Lung (tissue), 12 donors: ENCODE data around the gene IL7R. TPM values are rescaled to one million over a fixed set of nuclear protein-coding genes. Genes with fewer than 3 reads are reported as not detected.

Experiments
- ATAC-seq: fragments of 200-7000 bp; cut with Tn5 transposase; one replicate; pipeline ENCODE4 v1.9.1; 2020; ENCODE audit warnings: moderate number of reproducible peaks; ENCODE audit not compliant: insufficient read depth, low FRiP score
- DNase-seq, 3 donors: peaks; one replicate each; pipeline ENCODE4 v3.0.0-alpha.2; 2013 to 2017
- H3K27ac ChIP-seq, 2 donors: one replicate each; pipeline ENCODE4 v1.5.1; 2013; ENCODE audit warnings: mild to moderate bottlenecking in 2 of 2, moderate library complexity in 2 of 2, control low read depth in 1 of 2, inconsistent platforms in 1 of 2, low read depth in 1 of 2, low read length in 1 of 2
- H3K27me3 ChIP-seq, 3 donors: one replicate each; pipeline ENCODE4 v1.5.1; 2013; ENCODE audit warnings: low read length in 2 of 3; ENCODE audit not compliant: control insufficient read depth in 3 of 3, insufficient read depth in 3 of 3
- H3K36me3 ChIP-seq, 4 donors: one replicate each; pipeline ENCODE4 v1.5.1; 2013; ENCODE audit warnings: low read length in 4 of 4, mild to moderate bottlenecking in 1 of 4, moderate library complexity in 1 of 4; ENCODE audit not compliant: control insufficient read depth in 4 of 4, insufficient read depth in 4 of 4
- H3K4me1 ChIP-seq, 5 donors: one replicate each; pipeline ENCODE4 v1.5.1; 2013; ENCODE audit warnings: low read length in 5 of 5, mild to moderate bottlenecking in 2 of 5, moderate library complexity in 1 of 5; ENCODE audit not compliant: control insufficient read depth in 5 of 5, insufficient read depth in 5 of 5
- H3K4me3 ChIP-seq: one replicate; pipeline ENCODE4 v1.5.1; 2013; ENCODE audit warnings: mild to moderate bottlenecking, control low read depth, moderate library complexity
- H3K9ac ChIP-seq, 2 donors: one replicate each; pipeline ENCODE4 v1.5.1; 2013; ENCODE audit warnings: low read length in 2 of 2, control low read depth in 1 of 2; ENCODE audit not compliant: insufficient read depth in 1 of 2
- H3K9me3 ChIP-seq, 4 donors: one replicate each; pipeline ENCODE4 v1.5.1; 2013; ENCODE audit warnings: low read length in 3 of 4, mild to moderate bottlenecking in 1 of 4, moderate library complexity in 1 of 4; ENCODE audit not compliant: control insufficient read depth in 4 of 4, insufficient read depth in 3 of 4
- CTCF ChIP-seq: IDR thresholded peaks from 2 replicates; pipeline ENCODE4 v1.5.1; 2012; ENCODE audit warnings: mild to moderate bottlenecking; ENCODE audit errors: control extremely low read depth, extremely low read depth
- WGBS, 2 donors: extraction: QIAGEN DNeasy Blood & Tissue Kit; methylation state at CpG; one replicate each; pipeline ENCODE4 v1.1.7; 2013; 5-methylcytosine and 5-hydroxymethylcytosine counted together
- polyA plus RNA-seq, 2 donors: library from polyadenylated mRNA; stranded (reverse); fragments of 200-250 nt; gene quantifications; one replicate each; pipeline ENCODE4 v1.2.1, GENCODE V29; 2013
- total RNA-seq, 2 donors: library from RNA; depleted of rRNA in 1 of 2; stranded (reverse); fragments of >200 nt in 1 of 2; gene quantifications; one replicate each; pipeline ENCODE4 v1.2.1, GENCODE V29; 2014 to 2021
- donor health status: control.
- donor health status: control.
- donor health status: Bipolar disorder and iron deficiency.
- donor health status: healthy.
- donor health status: DM: yes; HTN: yes; CAD: no.

The IL7R gene
- total and polyA plus RNA-seq, 4 donors, result 10.9 to 120 (median 67.7) TPM

- Histone ChIP-seq H3K36me3 (no peaks in the 10 kb centered on the region), H3K27ac (no peak overlapping the region), H3K4me1 (no peaks in the 10 kb centered on the region), H3K4me3 (no peak overlapping the region), H3K9ac (no peak overlapping the region), H3K9me3 (no peaks in the 10 kb centered on the region), H3K27me3 (peaks cover 0 to 4% (median 3%) of the 10 kb centered on the region in 3 donors)
- WGBS, 2 donors, result 56 to 78% methylated on average over 4 of the region's 4 CpGs
- TF ChIP-seq CTCF, result no peak
- DNase-seq (peak in 1 of 3 donors; percentile 27), ATAC-seq (no peak)
Measured at GRCh38 chr5:35919191-35919590, 62.5 kb downstream of the IL7R start.

GRCh38 chr5:35920890-35921289, 64.2 kb downstream of the IL7R start:
- peak in 1 of 3 donors; percentile 13 for DNase-seq
- no peak for TF ChIP-seq CTCF
- H3K4me1 ChIP-seq, result peaks cover 0 to under 1% (median 0%) of the 10 kb centered on the region in 5 donors

GRCh38 chr5:35921930-35922329, 65.2 kb downstream of the IL7R start:
- Histone ChIP-seq H3K4me1 (peaks cover 0 to 4% (median 0%) of the 10 kb centered on the region in 5 donors), H3K36me3 (no peaks in the 10 kb centered on the region), H3K27ac (no peak overlapping the region), H3K4me3 (no peak overlapping the region), H3K27me3 (peaks cover 0 to 16% (median 3%) of the 10 kb centered on the region in 3 donors), H3K9me3 (no peaks in the 10 kb centered on the region), H3K9ac (no peak overlapping the region)
- TF ChIP-seq CTCF, result no peak
- DNase-seq (no peak), ATAC-seq (no peak)
- 64 to 69% methylated on average over 5 of the region's 5 CpGs for WGBS, 2 donors

More at GRCh38 chr5:35920890-35921289, 64.2 kb downstream of the IL7R start:
- Histone ChIP-seq H3K27me3 (peaks cover 0 to 16% (median 3%) of the 10 kb centered on the region in 3 donors), H3K9ac (no peak overlapping the region), H3K27ac (no peak overlapping the region), H3K36me3 (no peaks in the 10 kb centered on the region), H3K4me3 (no peak overlapping the region), H3K9me3 (no peaks in the 10 kb centered on the region)
- no peak for ATAC-seq
- WGBS, 2 donors, result 80 to 85% methylated on average over 11 of the region's 11 CpGs

GRCh38 chr5:35922468-35922867, 65.8 kb downstream of the IL7R start:
- Histone ChIP-seq H3K27ac (no peak overlapping the region), H3K9me3 (no peaks in the 10 kb centered on the region), H3K4me3 (no peak overlapping the region), H3K9ac (no peak overlapping the region), H3K4me1 (peaks cover 0 to 4% (median 0%) of the 10 kb centered on the region in 5 donors), H3K27me3 (peaks cover 0 to 16% (median 3%) of the 10 kb centered on the region in 3 donors), H3K36me3 (no peaks in the 10 kb centered on the region)
- no peak for TF ChIP-seq CTCF
- DNase-seq (no peak), ATAC-seq (no peak)
- WGBS, 2 donors, result 83 to 92% methylated on average over 7 of the region's 7 CpGs
